ENCODE measurements around the gene DIDO1. TPM values are rescaled to one million over a fixed set of nuclear protein-coding genes. Genes with fewer than 3 reads are reported as not detected.

DIDO1 gene
- total and polyA plus RNA-seq, 2 donors (not counting 1 experiment from before 2014, with no cell fraction given): 25.9 to 33.2 TPM

DNA sequence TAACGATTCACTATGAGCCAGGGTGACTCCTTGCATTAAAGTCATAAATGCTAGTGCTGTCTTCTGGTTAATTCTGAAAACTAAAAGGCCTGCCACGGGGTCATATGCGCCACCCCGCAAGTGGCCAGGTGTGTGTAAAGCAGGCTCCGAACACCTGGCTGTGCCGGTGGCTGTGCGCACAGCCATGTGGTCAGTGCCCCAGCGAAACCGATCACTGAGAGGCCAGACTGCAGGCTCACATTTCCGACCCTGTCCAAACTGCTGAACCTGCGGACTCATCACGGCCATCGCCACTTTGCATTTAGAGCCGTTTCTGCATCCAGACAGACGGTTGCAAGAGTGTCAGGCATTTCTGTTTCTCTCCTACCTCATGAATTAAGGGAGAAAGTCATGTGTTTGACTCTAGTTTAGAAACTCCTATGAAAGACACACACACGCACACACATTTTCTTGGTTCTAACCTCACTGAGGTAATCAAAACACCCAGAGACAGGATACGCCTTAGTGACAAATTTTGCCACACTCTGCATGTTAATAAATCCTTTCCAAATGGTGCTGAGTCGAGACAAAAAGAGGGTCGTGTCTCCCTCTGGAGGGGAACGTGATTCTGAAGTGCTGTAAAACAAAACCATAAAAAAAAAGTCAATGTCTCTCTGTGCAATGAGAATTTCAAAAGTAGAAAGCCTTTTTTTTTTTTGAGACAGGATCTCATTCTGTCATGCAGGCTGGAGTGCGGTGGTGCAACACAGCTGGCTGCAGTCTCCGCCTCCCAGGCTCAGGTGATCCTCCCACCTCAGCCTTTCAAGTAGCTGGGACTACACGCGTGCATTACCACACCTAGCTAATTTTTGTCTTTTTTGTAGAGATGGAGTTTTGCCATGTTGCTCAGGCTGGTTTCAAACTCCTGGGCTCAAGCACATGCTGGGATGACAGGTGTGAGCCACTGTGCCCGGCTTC, 33.7 kb downstream of the DIDO1 start:
- no peak for DNase-seq (ENCODE audit: low read depth in 2 of 2)
- Histone ChIP-seq H4K20me1 (ENCODE audit: control insufficient read depth, extremely low read depth, insufficient read depth, low read length) (no peaks in the 10 kb centered on the region), H3K36me3 (ENCODE audit: control insufficient read depth, insufficient read depth, low read length) (peaks cover 35% of the 10 kb centered on the region), H3K9ac (ENCODE audit: insufficient read depth, low read length) (no peak overlapping the region), H3K4me3 (replicated peaks in 1 of 4; ENCODE audit: control extremely low read depth in 1 of 4, insufficient read depth in 1 of 4, low read depth in 3 of 4, low read length in 4 of 4) (no peak overlapping the region), H3K79me2 (ENCODE audit: control insufficient read depth, insufficient read depth, low read length) (no peaks in the 10 kb centered on the region), H3K27ac (ENCODE audit: insufficient read depth, low read length) (no peak overlapping the region), H3K27me3 (ENCODE audit: control insufficient read depth, insufficient read depth, low read length) (no peaks in the 10 kb centered on the region), H2AFZ (ENCODE audit: low read length) (no peak overlapping the region), H3K9me3 (ENCODE audit: control insufficient read depth, insufficient read depth, low read depth, low read length) (no peaks in the 10 kb centered on the region), H3K4me2 (ENCODE audit: extremely low read depth, insufficient read depth, low read length) (no peak overlapping the region), H3K4me1 (ENCODE audit: control insufficient read depth, extremely low read depth, insufficient read depth, low read length) (peaks cover 9% of the 10 kb centered on the region)
- no peak for TF ChIP-seq EZH2 (IDR thresholded peaks at IDR 0.05; ENCODE audit: low read length, missing control alignments)
- TF ChIP-seq, protein P1, sequence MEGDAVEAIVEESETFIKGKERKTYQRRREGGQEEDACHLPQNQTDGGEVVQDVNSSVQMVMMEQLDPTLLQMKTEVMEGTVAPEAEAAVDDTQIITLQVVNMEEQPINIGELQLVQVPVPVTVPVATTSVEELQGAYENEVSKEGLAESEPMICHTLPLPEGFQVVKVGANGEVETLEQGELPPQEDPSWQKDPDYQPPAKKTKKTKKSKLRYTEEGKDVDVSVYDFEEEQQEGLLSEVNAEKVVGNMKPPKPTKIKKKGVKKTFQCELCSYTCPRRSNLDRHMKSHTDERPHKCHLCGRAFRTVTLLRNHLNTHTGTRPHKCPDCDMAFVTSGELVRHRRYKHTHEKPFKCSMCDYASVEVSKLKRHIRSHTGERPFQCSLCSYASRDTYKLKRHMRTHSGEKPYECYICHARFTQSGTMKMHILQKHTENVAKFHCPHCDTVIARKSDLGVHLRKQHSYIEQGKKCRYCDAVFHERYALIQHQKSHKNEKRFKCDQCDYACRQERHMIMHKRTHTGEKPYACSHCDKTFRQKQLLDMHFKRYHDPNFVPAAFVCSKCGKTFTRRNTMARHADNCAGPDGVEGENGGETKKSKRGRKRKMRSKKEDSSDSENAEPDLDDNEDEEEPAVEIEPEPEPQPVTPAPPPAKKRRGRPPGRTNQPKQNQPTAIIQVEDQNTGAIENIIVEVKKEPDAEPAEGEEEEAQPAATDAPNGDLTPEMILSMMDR (conservative IDR thresholded peaks at IDR 0.05 in 1 of 2, IDR thresholded peaks at IDR 0.05 in 1 of 2; ENCODE audit: low read depth in 1 of 2, low read length in 2 of 2): no peak

DNA sequence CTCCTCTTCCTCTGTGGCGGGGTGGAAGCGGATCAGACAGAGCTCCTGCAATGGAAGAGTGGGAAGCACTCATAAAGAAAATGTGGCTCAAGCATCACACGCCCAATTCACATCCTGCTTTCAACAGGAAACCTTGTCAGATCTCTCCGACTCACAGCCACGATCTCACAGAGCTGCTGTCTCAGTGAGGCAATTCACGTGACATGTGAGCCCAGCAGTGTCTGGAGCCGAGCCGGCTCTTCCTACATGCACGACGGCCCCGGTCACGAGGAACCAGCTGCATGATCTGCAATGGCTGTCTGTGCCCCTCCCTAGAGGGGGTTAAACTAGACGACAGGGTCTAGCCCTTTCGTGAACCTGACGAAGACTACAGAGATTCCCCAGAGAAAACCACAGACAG, 35.2 kb downstream of the DIDO1 start:
- no peak overlapping the region for H3K4me3 ChIP-seq (replicated peaks in 1 of 4; ENCODE audit: control extremely low read depth in 1 of 4, insufficient read depth in 1 of 4, low read depth in 3 of 4, low read length in 4 of 4)
- H3K79me2 ChIP-seq (ENCODE audit: control insufficient read depth, insufficient read depth, low read length): no peaks in the 10 kb centered on the region
- no peaks in the 10 kb centered on the region for H3K9me3 ChIP-seq (ENCODE audit: control insufficient read depth, insufficient read depth, low read depth, low read length)
- H3K27me3 ChIP-seq (ENCODE audit: control insufficient read depth, insufficient read depth, low read length): no peaks in the 10 kb centered on the region
- no peak overlapping the region for H3K4me2 ChIP-seq (ENCODE audit: extremely low read depth, insufficient read depth, low read length)
- no peak overlapping the region for H2AFZ ChIP-seq (ENCODE audit: low read length)
- peaks cover 15% of the 10 kb centered on the region for H3K4me1 ChIP-seq (ENCODE audit: control insufficient read depth, extremely low read depth, insufficient read depth, low read length)
- H4K20me1 ChIP-seq (ENCODE audit: control insufficient read depth, extremely low read depth, insufficient read depth, low read length): no peaks in the 10 kb centered on the region
- TF ChIP-seq, protein P1 (conservative IDR thresholded peaks at IDR 0.05 in 1 of 2, IDR thresholded peaks at IDR 0.05 in 1 of 2; ENCODE audit: low read depth in 1 of 2, low read length in 2 of 2): no peak
- TF ChIP-seq EZH2 (IDR thresholded peaks at IDR 0.05; ENCODE audit: low read length, missing control alignments): no peak
- no peak for DNase-seq (ENCODE audit: low read depth in 2 of 2)
- no peak overlapping the region for H3K27ac ChIP-seq (ENCODE audit: insufficient read depth, low read length)
- no peak overlapping the region for H3K9ac ChIP-seq (ENCODE audit: insufficient read depth, low read length)
- peaks cover 38% of the 10 kb centered on the region for H3K36me3 ChIP-seq (ENCODE audit: control insufficient read depth, insufficient read depth, low read length)

DNA sequence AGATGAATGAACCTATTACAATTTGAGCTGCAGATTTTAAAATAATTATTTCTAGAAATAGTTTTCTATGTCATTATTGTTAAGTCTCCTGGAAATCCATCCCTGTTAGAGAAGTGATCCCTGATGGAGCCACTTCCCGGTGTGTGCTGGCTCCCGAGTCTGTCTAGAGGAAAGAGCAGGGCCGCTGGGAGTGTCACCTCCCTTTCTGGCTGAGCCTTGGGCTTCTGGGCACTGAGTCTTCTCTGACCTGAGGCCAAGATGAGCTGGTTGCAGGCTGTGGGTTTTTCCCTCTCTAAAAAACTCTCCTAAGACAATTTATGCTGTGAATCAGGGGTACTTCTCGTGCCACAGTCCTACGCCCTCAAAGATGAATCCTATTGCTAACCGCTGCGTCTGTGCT, 35.9 kb downstream of the DIDO1 start:
- TF ChIP-seq, protein P1 (conservative IDR thresholded peaks at IDR 0.05 in 1 of 2, IDR thresholded peaks at IDR 0.05 in 1 of 2; ENCODE audit: low read depth in 1 of 2, low read length in 2 of 2): no peak
- no peak for TF ChIP-seq EZH2 (IDR thresholded peaks at IDR 0.05; ENCODE audit: low read length, missing control alignments)

More for the DNA sequence above, 35.9 kb downstream of the DIDO1 start:
- H3K4me2 ChIP-seq (ENCODE audit: extremely low read depth, insufficient read depth, low read length): no peak overlapping the region
- no peak overlapping the region for H2AFZ ChIP-seq (ENCODE audit: low read length)
- H3K27me3 ChIP-seq (ENCODE audit: control insufficient read depth, insufficient read depth, low read length): no peaks in the 10 kb centered on the region
- H3K4me1 ChIP-seq (ENCODE audit: control insufficient read depth, extremely low read depth, insufficient read depth, low read length): peaks cover 15% of the 10 kb centered on the region
- H3K36me3 ChIP-seq (ENCODE audit: control insufficient read depth, insufficient read depth, low read length): peaks cover 39% of the 10 kb centered on the region
- H3K4me3 ChIP-seq (replicated peaks in 1 of 4; ENCODE audit: control extremely low read depth in 1 of 4, insufficient read depth in 1 of 4, low read depth in 3 of 4, low read length in 4 of 4): no peak overlapping the region
- H4K20me1 ChIP-seq (ENCODE audit: control insufficient read depth, extremely low read depth, insufficient read depth, low read length): no peaks in the 10 kb centered on the region
- no peak overlapping the region for H3K27ac ChIP-seq (ENCODE audit: insufficient read depth, low read length)
- DNase-seq (ENCODE audit: low read depth in 2 of 2): no peak
- H3K79me2 ChIP-seq (ENCODE audit: control insufficient read depth, insufficient read depth, low read length): no peaks in the 10 kb centered on the region
- H3K9me3 ChIP-seq (ENCODE audit: control insufficient read depth, insufficient read depth, low read depth, low read length): no peaks in the 10 kb centered on the region
- no peak overlapping the region for H3K9ac ChIP-seq (ENCODE audit: insufficient read depth, low read length)
